Kidney (tissue), 14 donors: Measurements from ENCODE around the gene RELA. TPM values are rescaled to one million over a fixed set of nuclear protein-coding genes. Genes with fewer than 3 reads are reported as not detected.

Source experiments
- DNase-seq, 5 donors: peaks; one replicate each; pipeline ENCODE4 v3.0.0-alpha.2; 2013 to 2020
- FAIRE-seq: peaks from 2 replicates; lab custom pipeline; 2012; peaks lifted over from hg19 to GRCh38; lab: Jason Lieb, UNC
- H3K27ac ChIP-seq, 2 donors: one replicate each; pipeline ENCODE4 v1.7.0; 2013; ENCODE audit warnings: low read depth in 2 of 2, low read length in 2 of 2, inconsistent platforms in 1 of 2
- H3K27me3 ChIP-seq: one replicate; pipeline ENCODE4 v1.7.1; 2013; ENCODE audit warnings: low read length, inconsistent platforms; ENCODE audit not compliant: control insufficient read depth, insufficient read depth
- H3K36me3 ChIP-seq, 3 donors: one replicate each; pipeline versions ENCODE4 v1.7.0 to v1.7.1; 2013; ENCODE audit warnings: low read length in 3 of 3, control low read depth in 1 of 3, inconsistent platforms in 1 of 3; ENCODE audit not compliant: insufficient read depth in 3 of 3, control insufficient read depth in 2 of 3
- H3K4me1 ChIP-seq, 3 donors: one replicate each; pipeline versions ENCODE4 v1.7.0 to v1.7.1; 2013; ENCODE audit warnings: low read length in 3 of 3, inconsistent platforms in 1 of 3, low read depth in 1 of 3; ENCODE audit not compliant: control insufficient read depth in 2 of 3, insufficient read depth in 2 of 3
- H3K4me3 ChIP-seq, 3 donors: one replicate each; pipeline versions ENCODE4 v1.7.0 to v1.8.1; 2013; ENCODE audit warnings: low read length in 3 of 3, control low read depth in 1 of 3, inconsistent platforms in 1 of 3
- H3K9ac ChIP-seq, 3 donors: one replicate each; pipeline versions ENCODE4 v1.7.0 to v1.7.1; 2013; ENCODE audit warnings: low read length in 3 of 3, control low read depth in 1 of 3, inconsistent platforms in 1 of 3
- H3K9me3 ChIP-seq, 3 donors: one replicate each; pipeline versions ENCODE4 v1.7.0 to v1.7.1; 2013; ENCODE audit warnings: low read length in 3 of 3, control low read depth in 1 of 3, inconsistent platforms in 1 of 3; ENCODE audit not compliant: control insufficient read depth in 2 of 3, insufficient read depth in 1 of 3
- CTCF ChIP-seq: IDR thresholded peaks from 3 replicates; pipeline ENCODE4 v1.5.1; 2012; ENCODE audit warnings: mild to moderate bottlenecking, moderate library complexity, borderline replicate concordance; ENCODE audit not compliant: insufficient read depth; ENCODE audit errors: extremely low read depth
- intact Hi-C: fragments of 100-400 bp; cut with DNase I; formaldehyde crosslinking; loops from one replicate; pipeline ENCODE4 v1.11.1; 2022
- polyA plus RNA-seq: library from polyadenylated mRNA; stranded (reverse); fragments of 350-450 nt; fragmentation: Illumina TruSeq; extraction: RNeasy Lipid Tissue Mini Kit (QIAGEN cat#74804); gene quantifications from one replicate; pipeline ENCODE4 v1.2.3, GENCODE V29; 2014; ENCODE audit warnings: low read depth, low replicate concordance; ENCODE audit not compliant: insufficient read depth
- total RNA-seq: library from RNA; stranded (reverse); fragmentation: NEBNext Ultra II Directional; extraction: Animal tissue kit (Norgen Biotek cat#: 25700); gene quantifications from one replicate; pipeline ENCODE4 v1.2.1, GENCODE V29; 2021
- donor health status: control.
- donor health status: control.
- donor health status: control.
- donor health status: control.
- donor health status: control.
- donor health status: DM: yes; HTN: yes; CAD: no.
- donor health status: Normal renal cell carcinoma (clear cell type).

The RELA gene
- total and polyA plus RNA-seq, 2 donors from 2014 or later: 34.8 to 81.6 TPM

GRCh38 chr11:65651339-65651588 lies 11.5 kb downstream of the RELA start:
- H3K9ac ChIP-seq: no peak overlapping the region

GRCh38 chr11:65650547-65651338 lies 12.0 kb downstream of the RELA start:
- Histone ChIP-seq H3K36me3 (peaks cover 0 to 10% (median 10%) of the 10 kb centered on the region in 3 donors), H3K27ac (peak overlapping the region; percentile 14 to 98), H3K4me3 (no peak overlapping the region), H3K4me1 (peaks cover 10 to 30% (median 28%) of the 10 kb centered on the region in 3 donors), H3K9ac (no peak overlapping the region), H3K9me3 (no peaks in the 10 kb centered on the region), H3K27me3 (no peaks in the 10 kb centered on the region)
- FAIRE-seq: no peak
- peak in 2 of 5 donors; percentile 62 to 82 for DNase-seq
- no peak for TF ChIP-seq CTCF
- intact Hi-C loops: no loop called here

More at GRCh38 chr11:65651339-65651588, 11.5 kb downstream of the RELA start:
- FAIRE-seq (no peak), DNase-seq (no peak)
- TF ChIP-seq CTCF: no peak
- Histone ChIP-seq H3K36me3 (peaks cover 0 to 15% (median 14%) of the 10 kb centered on the region in 3 donors), H3K27ac (peak overlapping the region; percentile 98), H3K9me3 (no peaks in the 10 kb centered on the region), H3K27me3 (no peaks in the 10 kb centered on the region), H3K4me3 (no peak overlapping the region), H3K4me1 (peaks cover 10 to 30% (median 28%) of the 10 kb centered on the region in 3 donors)
- intact Hi-C loops: no loop called here

- Histone ChIP-seq H3K9me3 (no peaks in the 10 kb centered on the region), H3K36me3 (peaks cover 0 to 2% (median 2%) of the 10 kb centered on the region in 3 donors), H3K9ac (no peak overlapping the region), H3K4me3 (no peak overlapping the region), H3K27ac (no peak overlapping the region), H3K27me3 (no peaks in the 10 kb centered on the region), H3K4me1 (peaks cover 10 to 30% (median 28%) of the 10 kb centered on the region in 3 donors)
- no peak for TF ChIP-seq CTCF
- DNase-seq: peak in 2 of 5 donors; percentile 39 to 75
- FAIRE-seq: no peak
- intact Hi-C loops: no loop called here
Measured at GRCh38 chr11:65649656-65650546, 12.8 kb downstream of the RELA start.
